Measurements from ENCODE around the gene PRAMEF12.
"Not testable (repeated sequence)": the region's sequence is repeated elsewhere in the genome, so short reads cannot be mapped to it uniquely, and the experiment has no call there.

Gene PRAMEF12
- 0 reads per million in 4 donors for total RNA-seq

DNA sequence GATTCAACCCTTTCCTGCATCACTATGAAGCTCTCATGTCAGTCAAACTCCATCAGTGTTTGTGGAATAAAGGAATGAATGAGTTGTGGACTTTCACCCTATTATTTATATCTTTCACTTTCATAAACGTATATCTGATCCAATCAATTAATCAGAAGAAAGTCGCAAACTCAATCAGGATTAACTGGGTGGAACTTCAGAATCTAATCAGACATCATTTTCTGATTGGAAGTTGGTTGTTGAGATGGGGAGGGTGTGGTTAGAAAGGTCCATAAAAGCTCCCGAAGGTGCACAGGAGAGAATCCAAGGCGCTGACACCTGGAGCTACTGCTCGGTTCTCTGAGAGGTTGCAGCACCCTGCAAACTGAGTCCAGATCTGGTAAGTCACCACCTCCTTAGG, at the start of gene PRAMEF12:
Gene PRAMEF12 (plus strand): TSS at position 301 of the 400 bp plus-strand sequence. CDS start 1,130 bp downstream, outside the sequence.
- DNase-seq = no peak

DNA sequence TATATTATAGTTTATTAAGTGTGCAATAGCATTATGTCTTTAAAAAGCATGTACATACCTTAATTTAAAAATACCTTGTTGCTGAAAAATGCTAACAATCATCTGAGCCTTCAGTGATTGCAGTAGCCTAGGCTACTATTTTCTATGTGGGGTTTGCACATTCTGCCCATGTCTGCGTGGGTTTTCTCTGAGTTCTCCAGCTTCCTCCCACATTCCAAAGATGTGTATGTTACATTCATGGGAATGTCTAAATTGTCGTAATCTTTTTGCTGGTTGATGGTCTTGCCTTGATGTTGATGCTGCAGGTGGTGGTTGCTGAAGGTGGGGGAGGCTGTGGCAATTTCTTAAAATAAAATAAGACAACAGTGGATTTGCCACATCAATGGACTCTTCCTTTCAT, 45.1 kb upstream of the PRAMEF12 start:
- DNase-seq = no peak

DNA sequence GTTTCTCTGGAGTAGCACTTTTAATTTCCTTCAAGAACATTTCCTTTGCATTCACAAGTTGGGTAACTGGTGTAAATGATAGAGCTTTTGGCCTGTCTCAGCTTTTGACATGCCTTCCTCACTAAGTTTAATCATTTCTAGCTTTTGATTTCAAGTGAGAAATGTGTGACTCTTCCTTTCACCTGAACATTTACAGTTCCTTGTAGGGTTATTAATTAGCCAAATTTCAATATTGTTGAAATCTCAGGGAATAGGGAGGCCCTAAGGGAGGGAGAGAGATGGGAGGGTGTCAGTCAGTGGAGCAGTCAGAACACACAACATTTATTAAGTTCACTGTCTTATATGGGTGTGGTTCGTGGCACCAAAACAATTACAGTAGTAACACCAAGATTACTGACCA, 43.4 kb upstream of the PRAMEF12 start:
- DNase-seq = no peak

DNA sequence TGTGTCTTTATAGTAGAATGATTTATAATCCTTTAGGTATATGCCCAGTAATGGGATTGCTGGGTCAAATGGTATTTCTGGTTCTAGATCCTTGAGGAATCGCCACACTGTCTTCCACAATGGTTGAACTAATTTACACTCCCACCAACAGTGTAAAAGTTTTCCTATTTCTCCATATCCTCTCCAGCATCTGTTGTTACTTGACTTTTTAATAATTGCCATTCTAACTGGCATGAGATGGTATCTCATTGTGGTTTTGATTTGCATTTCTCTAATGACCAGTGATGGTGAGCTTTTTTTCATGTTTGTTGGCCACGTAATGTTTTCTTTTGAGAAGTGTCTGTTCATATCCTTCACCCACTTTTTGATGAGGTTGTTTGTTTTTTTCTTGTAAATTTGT, 42.5 kb upstream of the PRAMEF12 start:
- DNase-seq = not testable (repeated sequence)

DNA sequence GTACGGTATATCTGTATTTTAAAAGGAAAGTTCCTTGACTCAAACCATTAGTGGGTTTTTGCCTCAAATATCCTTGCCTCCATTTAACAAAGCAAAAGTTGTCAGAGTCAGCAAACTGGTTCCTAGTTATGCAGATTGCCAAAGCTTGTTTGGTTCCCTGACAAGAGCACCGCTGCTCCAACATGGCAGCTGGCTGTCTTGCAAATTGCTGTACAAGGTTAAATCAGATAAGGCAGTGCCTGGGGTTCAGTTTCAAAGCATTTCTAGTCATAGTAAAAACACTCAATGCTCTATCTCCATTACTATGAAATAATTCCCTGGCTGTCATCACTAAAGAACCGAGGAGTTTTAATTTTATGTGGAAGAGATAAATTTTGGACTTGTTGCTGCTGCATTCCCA, 38.9 kb upstream of the PRAMEF12 start:
- DNase-seq = no peak

DNA sequence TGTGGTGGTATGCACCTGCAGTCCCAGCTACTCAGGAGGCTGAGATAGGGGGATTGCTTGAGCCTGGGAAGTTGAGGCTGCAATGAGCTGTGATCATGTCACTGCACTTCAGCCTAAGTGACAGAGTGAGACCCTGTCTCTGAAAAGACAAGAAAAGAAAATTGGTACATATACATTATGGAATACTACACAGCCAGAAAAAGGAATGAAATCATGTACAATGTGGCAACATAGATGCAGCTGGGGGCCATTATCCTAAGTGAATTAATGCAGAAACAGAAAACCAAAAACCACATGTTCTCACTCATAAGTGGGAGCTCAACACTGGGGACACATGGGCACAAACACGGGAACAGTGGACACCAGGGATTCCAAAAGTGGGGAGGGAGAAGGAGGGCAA, 34.6 kb upstream of the PRAMEF12 start:
- no peak for DNase-seq

DNA sequence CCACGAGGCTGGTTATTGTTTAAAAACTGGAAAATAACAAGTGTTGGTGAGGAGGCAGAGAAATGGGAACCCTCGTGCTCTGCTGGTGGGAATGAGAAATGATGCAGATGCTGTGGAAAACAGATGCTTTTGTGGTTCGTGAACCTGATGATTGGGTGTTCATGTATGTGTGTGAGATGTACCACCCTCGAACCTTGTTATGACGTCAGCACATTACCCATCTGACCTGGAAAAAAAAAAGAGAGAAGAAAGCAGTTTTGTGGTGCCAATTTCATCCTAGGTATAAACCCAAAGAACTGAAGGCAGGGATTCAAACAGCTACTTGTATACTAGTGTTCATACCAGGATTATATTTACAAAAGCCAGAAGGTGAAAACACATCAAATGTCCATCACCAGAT, 33.9 kb upstream of the PRAMEF12 start:
- no peak for DNase-seq

DNA sequence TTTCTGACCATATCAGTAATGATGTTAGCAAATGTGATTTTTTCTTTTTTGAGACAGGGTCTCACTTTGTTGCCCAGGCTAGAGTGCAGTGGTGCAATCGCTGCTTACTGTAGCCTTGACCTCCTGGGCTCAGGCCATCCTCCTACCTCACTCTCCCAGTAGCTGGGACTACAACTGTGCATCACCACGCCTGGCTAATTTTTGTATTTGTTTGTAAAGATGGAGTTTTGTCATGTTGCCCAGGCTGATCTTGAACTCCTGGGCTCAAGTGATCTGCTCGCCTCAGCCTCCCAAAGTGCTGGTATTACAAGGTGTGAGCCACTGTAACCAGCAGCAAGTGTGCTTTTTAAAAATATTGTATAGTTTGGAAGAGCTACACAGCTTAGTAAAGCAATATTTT, 31.6 kb upstream of the PRAMEF12 start:
- DNase-seq = no peak

GRCh38 chr1:12745126-12745991, 28.2 kb upstream of the PRAMEF12 start:
- DNase-seq = no peak

DNA sequence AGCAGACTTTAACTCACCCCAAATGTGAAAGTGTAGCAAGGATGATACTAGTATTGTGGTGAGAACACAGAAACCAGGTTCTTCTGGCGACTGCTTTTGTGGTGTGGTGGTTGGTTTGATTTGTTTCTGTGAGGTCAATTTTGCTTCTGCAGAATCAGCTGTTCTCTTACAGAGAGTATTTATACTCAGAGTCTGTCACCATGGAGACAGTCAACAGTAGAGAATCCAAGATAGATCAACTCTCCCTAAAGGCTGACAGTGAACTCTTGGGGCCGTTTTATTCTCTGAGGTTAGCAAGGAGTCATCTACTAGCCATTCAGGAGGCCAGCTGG, 27.6 kb upstream of the PRAMEF12 start, which contains the start of gene CFAP107:
Gene CFAP107 (plus strand): TSS at position 209 of the 332 bp plus-strand sequence. CDS start 231 bp downstream, outside the sequence.
- DNase-seq = peak in 1 of 5 donors; percentile 23

GRCh38 chr1:12748778-12749355, 24.7 kb upstream of the PRAMEF12 start:
- no peak for DNase-seq

DNA sequence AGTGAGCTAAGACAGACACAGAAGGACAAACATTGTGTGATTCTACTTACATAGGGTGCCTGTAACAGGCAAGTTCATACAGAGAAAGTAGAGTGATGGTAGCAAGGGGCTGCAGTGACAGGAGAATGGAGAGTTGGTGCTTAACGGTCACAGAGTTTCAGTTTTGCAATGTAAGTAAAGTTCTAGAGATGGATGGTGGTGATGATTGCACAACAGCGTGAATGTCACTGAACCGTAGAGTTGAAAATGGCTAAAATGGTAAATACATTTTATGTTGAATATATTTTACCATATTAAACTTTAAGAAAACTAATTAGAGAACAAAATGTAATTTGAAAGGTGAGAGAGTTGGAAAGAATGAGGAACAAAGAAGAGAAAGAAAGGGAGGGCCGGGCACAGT, 18.8 kb upstream of the PRAMEF12 start:
- DNase-seq = no peak

- no peak for DNase-seq
These were observed 17.3 kb upstream of the PRAMEF12 start for GRCh38 chr1:12756273-12756672.

DNA sequence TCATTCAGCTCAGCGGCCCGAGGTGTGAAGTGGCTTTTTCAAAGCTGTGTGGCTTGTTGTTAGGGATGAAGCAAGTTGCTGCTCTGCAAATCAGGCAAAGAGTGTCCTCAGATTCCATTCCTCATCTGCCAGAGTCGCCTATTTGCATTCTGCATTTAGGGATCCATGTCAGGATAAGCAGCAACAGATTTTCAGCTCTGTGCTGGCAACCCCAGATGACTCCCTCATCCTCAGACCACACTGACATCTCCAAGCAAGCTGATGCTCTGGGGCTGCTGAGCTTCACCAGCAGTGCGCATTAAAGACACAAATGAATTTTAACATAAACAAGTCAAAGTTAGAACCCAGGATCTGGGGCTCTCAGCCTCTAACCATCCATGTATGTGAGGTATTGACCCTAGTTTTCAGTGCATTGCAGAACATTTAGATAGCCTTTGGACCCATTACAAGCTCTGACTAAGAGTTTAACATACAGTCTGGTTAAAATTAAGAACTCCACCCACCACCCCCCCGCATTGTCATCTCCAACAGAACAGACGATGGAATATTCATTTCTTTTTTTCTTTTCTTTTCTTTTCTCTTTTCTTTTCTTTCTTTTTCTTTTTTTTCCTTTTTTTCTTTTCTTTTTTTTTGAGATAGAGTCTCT, 16.6 kb upstream of the PRAMEF12 start:
- DNase-seq = no peak

DNA sequence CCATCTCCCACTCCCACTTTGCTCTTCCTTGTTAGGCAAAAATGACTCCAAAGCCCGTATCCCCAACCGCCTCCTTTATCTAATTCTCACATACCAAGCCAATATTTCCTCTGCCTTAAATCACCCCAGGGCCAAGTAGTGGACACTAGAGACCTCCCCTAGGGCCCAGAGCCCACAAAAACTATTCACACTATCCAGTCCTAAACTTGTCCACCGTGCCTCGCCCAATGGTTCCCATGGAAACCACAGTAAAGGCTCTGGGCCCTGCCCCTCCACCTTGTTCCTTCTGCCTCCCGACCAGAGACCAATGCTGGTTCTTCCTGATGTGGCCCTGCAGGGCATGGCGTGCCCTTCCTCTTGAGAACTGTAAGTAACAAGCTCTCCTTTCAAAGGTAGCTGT, 15.7 kb upstream of the PRAMEF12 start:
- no peak for DNase-seq

GRCh38 chr1:12760256-12760795, 13.2 kb upstream of the PRAMEF12 start:
- no peak for DNase-seq

DNA sequence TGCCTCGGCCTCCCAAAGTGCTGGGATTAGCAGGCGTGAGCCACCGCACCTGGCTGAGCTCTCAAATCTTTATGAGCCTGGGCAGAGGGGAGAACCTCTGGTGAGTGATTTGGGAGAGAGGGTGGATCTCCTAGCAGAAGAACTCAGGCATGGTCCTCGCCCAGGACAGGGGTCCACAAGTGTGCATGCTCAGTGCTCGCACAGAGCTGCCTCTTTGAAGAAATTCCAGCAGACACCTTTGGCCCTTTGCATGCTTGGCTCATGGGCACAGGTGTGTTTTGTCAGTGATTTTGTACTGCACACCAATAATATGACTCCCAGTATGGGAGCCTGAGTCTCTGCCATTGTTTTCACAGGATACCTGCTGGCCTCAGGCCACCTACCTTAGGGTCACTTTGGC, 11.8 kb upstream of the PRAMEF12 start:
- no peak for DNase-seq

- DNase-seq = no peak
These were observed 10.8 kb upstream of the PRAMEF12 start for GRCh38 chr1:12762766-12763165.

DNA sequence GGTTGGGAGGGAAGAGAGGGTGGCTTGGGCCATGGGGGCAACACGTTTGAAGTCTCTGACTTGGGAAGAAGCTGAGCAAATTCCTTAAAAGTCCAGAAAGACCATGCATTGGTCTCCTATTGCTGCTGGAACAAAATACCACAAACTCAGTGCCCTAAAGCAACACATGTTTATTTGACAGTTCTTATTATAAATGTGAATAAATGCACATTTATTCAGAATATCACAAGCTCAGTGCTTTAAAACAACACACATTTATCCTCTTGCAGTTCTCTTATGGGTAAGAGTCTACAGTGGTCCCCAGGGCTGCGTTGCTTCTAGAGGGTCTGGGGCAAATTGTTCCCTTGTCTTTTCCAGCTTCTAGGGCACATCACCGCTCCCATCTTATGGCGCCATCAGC, 10.1 kb upstream of the PRAMEF12 start:
- no peak for DNase-seq

- no peak for DNase-seq
These were observed 9.5 kb upstream of the PRAMEF12 start for GRCh38 chr1:12764016-12764415.

- no peak for DNase-seq
These were observed 4.5 kb upstream of the PRAMEF12 start for GRCh38 chr1:12769031-12769430.

GRCh38 chr1:12769976-12770505, 3.5 kb upstream of the PRAMEF12 start:
- no peak for DNase-seq

- DNase-seq = no peak
These were observed 2.9 kb upstream of the PRAMEF12 start for GRCh38 chr1:12770620-12771019.

All from T-helper 1 cell (primary cell).